ENCODE measurements around the gene CPEB1.
"Not testable (repeated sequence)": the region's sequence is repeated elsewhere in the genome, so short reads cannot be mapped to it uniquely, and the experiment has no call there.

CPEB1 gene

DNA sequence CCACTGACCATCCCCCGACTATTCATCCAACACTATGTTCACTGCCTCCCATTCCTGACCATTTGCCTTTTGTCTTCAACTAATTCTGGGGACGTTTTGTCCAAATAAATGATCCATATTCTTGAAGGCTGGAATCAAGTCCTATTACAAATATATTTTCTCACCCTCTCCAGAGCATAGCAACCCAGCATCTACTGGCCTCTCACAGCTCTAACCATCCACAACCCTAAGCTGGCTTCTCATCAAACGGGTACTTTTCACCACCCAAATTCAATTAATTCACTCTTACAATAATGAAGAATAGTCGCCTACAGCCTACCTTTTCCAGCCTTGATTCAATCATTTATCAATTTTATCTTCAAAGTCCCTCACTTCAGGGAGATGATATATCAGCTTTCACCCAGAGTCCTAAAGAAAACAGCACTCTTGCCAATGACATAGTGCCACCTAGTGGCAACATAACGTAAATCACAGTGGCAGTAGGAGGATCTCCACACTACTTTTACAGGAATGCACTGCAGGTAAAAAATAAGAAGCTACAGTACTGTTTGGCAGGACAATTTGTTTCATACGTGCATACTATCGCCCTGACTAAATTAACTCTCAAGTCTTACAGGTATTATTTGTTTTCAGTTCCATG, 144.3 kb downstream of the CPEB1 start:
- not testable (repeated sequence) for DNase-seq

DNA sequence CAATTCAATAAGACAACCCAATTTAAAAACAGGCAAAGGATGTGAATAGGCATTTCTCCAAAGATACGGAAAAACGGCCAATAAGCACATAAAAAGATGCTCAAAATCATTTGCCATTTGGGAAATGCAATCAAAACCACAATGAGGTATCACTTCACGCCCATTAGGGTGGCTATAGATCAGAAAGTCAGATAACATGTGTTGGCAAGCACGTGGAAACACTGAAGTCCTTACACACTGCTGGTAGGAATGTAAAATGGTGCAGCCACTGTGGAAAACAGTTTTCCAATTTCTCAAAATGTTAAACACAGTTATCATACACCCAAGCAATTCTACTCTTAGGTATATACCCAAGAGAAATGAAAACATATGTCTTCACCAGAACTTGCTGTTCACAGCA, 146.4 kb downstream of the CPEB1 start:
- not testable (repeated sequence) for DNase-seq

DNA sequence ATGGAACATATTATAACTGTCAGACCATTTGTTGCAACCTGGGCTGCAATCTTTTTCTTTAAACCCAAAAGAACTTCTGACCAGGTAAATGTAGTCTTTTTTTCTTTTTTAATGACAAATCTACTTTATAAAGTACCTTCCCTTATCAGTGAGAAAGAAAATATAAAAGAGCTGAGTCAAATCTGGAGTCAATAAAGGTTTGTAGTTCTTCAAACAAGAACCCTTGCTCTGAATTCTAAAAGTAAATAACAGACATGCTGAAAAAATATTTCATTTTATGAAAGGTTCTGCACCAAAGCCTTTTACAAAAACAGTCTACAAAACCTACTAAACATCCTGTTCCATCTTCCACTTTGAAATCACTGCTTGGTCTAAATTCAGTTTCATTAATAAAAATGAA, 149.2 kb downstream of the CPEB1 start:
- not testable (repeated sequence) for DNase-seq
